ENCODE measurements around the gene RPF1.

GRCh38 chr1:84452436-84452835 is 26.6 kb upstream of the RPF1 start:
- no peak for TF ChIP-seq USF2 (IDR thresholded peaks at IDR 0.05; ENCODE audit: low read length)
- TF ChIP-seq EP300 (IDR thresholded peaks at IDR 0.05; ENCODE audit: borderline replicate concordance in 1 of 2, low read depth in 2 of 2, low read length in 2 of 2): no peak
- no peak for TF ChIP-seq RAD21 (IDR thresholded peaks at IDR 0.05 in 1 of 2, conservative IDR thresholded peaks at IDR 0.05 in 1 of 2; ENCODE audit: low read depth in 2 of 2, low read length in 2 of 2)
- no peak for TF ChIP-seq CHD7 (IDR thresholded peaks at IDR 0.05; ENCODE audit: insufficient replicate concordance, low read length)
- no peak for TF ChIP-seq CREB1 (IDR thresholded peaks at IDR 0.05)
- TF ChIP-seq CTCF (IDR thresholded peaks at IDR 0.05; ENCODE audit: control extremely low read depth in 1 of 3, insufficient read depth in 1 of 3, low read depth in 1 of 3, low read length in 3 of 3): no peak
- no peak for TF ChIP-seq SP2 (IDR thresholded peaks at IDR 0.05; ENCODE audit: low read length)
- no peak for TF ChIP-seq TAF1 (IDR thresholded peaks at IDR 0.05; ENCODE audit: low read depth, low read length)
- no peak for TF ChIP-seq MAX (IDR thresholded peaks at IDR 0.05)
- no peak for TF ChIP-seq POLR2AphosphoS5 (IDR thresholded peaks at IDR 0.05; ENCODE audit: low read depth, low read length)
- TF ChIP-seq RNF2 (IDR thresholded peaks at IDR 0.05; ENCODE audit: borderline replicate concordance, low read depth, low read length, missing control alignments, poor library complexity, severe bottlenecking): no peak
- TF ChIP-seq NANOG (IDR thresholded peaks at IDR 0.05; ENCODE audit: insufficient read depth, low read depth, low read length, poor library complexity, severe bottlenecking): no peak
- no peak for TF ChIP-seq EZH2 (IDR thresholded peaks at IDR 0.05; ENCODE audit: low read depth, low read length, severe bottlenecking)
